Fibroblast of villous mesenchyme (primary cell): ENCODE measurements around the gene NCAPD2. TPM values are rescaled to one million over a fixed set of nuclear protein-coding genes. Genes with fewer than 3 reads are reported as not detected.

Experiments used
- DNase-seq: peaks from one replicate; pipeline ENCODE4 v3.0.0-alpha.2; 2010; ENCODE audit warnings: low read depth
- H3K4me3 ChIP-seq: 2 replicates; pipeline ENCODE4 v1.5.1; 2011; ENCODE audit warnings: low read depth, mild to moderate bottlenecking, low read length
- total RNA-seq: library from RNA; depleted of rRNA; stranded (reverse); fragments of >200 nt; gene quantifications from 2 replicates; pipeline ENCODE4 v1.2.3, GENCODE V29; 2012
- TF ChIP-seq, protein P1 (sequence below): IDR thresholded peaks from 2 replicates; pipeline ENCODE4 v1.5.1; 2012; ENCODE audit warnings: low read depth, mild to moderate bottlenecking, low read length; ENCODE audit not compliant: insufficient read depth

The NCAPD2 gene
- total RNA-seq, 1 donor, result 52.7 TPM

DNA sequence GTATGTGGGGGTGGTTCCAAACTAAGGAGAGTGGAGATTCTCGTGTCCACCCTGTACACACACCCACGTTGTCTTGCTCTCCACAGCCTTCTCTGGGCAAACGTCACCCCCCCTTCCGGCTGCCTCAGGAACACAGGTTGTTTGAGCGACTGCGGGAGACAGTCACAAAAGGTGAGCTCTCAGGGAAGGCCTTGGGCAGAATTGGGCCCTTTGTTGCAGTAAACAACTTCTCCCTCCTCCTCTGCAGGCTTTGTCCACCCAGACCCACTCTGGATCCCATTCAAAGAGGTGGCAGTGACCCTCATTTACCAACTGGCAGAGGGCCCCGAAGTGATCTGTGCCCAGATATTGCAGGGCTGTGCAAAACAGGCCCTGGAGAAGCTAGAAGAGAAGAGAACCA lies 32.3 kb downstream of the NCAPD2 start:
- TF ChIP-seq, protein P1, sequence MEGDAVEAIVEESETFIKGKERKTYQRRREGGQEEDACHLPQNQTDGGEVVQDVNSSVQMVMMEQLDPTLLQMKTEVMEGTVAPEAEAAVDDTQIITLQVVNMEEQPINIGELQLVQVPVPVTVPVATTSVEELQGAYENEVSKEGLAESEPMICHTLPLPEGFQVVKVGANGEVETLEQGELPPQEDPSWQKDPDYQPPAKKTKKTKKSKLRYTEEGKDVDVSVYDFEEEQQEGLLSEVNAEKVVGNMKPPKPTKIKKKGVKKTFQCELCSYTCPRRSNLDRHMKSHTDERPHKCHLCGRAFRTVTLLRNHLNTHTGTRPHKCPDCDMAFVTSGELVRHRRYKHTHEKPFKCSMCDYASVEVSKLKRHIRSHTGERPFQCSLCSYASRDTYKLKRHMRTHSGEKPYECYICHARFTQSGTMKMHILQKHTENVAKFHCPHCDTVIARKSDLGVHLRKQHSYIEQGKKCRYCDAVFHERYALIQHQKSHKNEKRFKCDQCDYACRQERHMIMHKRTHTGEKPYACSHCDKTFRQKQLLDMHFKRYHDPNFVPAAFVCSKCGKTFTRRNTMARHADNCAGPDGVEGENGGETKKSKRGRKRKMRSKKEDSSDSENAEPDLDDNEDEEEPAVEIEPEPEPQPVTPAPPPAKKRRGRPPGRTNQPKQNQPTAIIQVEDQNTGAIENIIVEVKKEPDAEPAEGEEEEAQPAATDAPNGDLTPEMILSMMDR, result no peak
- no peak overlapping the region for H3K4me3 ChIP-seq
- no peak for DNase-seq

DNA sequence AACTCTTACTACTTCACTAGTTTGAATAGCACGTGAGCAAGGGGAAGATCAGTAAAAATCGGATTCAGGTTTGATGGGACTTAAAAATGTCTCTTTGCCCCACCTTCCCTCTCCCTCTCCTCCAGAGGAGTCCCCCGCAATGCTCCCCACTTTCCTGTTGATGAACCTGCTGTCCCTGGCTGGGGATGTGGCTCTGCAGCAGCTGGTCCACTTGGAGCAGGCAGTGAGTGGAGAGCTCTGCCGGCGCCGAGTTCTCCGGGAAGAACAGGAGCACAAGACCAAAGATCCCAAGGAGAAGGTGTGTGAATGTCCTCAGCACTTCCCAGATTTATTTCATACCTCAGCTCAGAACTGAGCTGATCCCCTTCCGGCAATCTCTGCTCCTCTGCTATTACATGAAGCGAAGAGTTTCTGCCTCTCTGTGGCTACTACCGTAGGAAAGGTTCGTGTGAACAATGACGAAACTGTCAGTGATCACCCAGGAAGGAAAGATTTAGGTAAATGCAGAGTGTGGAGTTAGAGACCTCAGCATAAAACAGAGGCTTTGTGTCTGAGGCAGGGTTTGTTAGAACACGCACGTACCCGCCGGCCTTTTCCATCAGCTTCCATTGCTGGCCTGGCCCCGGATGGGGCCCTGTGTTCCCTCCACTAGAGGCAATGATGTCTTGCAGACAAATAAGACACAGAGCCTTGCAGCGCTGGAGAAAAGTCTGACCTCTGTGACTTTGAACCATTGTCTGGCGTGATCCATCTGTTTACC lies 33.0 kb downstream of the NCAPD2 start:
- DNase-seq, result no peak
- TF ChIP-seq, protein P1, result no peak
- no peak overlapping the region for H3K4me3 ChIP-seq

DNA sequence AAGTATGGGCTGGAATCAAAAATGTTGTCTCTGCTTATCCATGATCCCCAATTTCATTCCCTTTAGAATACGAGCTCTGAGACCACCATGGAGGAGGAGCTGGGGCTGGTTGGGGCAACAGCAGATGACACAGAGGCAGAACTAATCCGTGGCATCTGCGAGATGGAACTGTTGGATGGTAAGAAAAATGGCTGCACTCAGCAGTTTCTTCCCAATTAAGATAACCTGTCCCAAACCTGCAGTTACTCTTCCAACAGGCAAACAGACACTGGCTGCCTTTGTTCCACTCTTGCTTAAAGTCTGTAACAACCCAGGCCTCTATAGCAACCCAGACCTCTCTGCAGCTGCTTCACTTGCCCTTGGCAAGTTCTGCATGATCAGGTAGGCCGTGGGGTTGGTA lies 33.8 kb downstream of the NCAPD2 start:
- H3K4me3 ChIP-seq, result no peak overlapping the region
- no peak for DNase-seq
- TF ChIP-seq, protein P1, result no peak

DNA sequence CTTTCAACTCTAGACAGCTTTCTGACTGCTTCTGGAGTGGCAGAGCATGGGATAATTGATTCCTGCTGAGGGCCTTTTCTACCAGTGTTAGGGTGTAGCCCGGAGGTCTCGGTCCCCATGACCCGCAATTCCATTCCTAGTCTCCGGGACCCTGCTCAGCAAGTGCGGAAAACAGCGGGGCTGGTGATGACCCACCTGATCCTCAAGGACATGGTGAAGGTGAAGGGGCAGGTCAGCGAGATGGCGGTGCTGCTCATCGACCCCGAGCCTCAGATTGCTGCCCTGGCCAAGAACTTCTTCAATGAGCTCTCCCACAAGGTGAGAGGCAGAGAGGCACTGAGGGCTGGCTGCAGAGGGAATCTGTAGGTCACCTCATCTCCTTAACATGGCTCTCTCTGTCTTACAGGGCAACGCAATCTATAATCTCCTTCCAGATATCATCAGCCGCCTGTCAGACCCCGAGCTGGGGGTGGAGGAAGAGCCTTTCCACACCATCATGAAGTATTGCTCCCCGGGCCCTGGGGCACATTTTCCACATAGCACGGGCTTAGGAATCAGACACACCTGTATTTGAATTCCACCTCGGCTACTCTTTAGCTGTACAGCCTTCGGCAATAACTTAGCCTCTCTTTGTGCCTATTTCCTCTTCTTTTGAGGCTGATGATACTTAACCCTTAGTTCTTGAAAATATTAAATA lies 34.8 kb downstream of the NCAPD2 start:
- H3K4me3 ChIP-seq, result no peak overlapping the region
- DNase-seq, result no peak
- TF ChIP-seq, protein P1, result no peak

DNA sequence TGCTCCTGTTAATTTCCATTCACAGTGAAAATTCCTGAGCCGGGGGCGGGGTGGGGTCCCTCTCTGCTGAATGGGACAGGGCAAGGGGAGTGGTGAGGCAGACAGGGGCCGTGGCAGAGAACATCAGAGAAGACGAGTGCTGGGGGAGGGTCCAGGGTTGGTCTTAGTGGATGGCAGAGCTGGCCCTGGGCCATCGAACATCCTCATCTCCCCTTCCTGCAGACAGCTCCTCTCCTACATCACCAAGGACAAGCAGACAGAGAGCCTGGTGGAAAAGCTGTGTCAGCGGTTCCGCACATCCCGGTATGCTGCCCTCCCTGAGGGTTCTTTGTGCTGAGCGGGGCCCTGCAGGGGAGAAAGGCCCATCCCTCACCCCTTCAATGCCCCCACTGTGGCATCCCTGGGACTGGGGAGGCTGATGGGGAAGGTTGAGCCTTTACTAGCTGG lies 35.4 kb downstream of the NCAPD2 start:
- H3K4me3 ChIP-seq, result no peak overlapping the region
- TF ChIP-seq, protein P1, result no peak
- no peak for DNase-seq

DNA sequence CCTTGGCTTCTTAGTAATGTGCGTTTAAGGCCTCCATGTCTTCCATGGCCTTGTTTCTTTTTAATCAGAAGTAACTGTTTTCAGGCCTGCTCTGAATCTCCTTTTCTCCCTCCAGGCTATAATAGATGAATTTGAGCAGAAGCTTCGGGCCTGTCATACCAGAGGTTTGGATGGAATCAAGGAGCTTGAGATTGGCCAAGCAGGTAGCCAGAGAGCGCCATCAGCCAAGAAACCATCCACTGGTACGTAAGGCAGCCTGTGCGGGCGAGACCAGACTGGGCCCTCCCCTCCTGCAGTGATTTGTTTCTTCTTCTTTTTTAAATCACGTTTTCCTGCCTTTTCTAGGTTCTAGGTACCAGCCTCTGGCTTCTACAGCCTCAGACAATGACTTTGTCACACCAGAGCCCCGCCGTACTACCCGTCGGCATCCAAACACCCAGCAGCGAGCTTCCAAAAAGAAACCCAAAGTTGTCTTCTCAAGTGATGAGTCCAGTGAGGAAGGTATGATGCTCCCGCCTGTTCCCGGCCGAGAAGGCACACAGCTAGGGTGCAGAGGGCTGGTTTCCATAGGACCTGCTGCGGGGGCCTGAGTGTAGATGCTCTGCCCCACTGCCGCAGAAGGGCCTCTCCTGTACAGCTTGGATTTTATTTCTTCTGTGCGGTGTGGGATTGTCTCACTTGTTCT lies 36.8 kb downstream of the NCAPD2 start:
- DNase-seq, result no peak
- TF ChIP-seq, protein P1, result no peak
- H3K4me3 ChIP-seq, result no peak overlapping the region
